ENCODE data around the gene CTU2. TPM values are rescaled to one million over a fixed set of nuclear protein-coding genes. Genes with fewer than 3 reads are reported as not detected.

Gene CTU2
- total and polyA plus RNA-seq, 2 donors from 2014 or later = 11.1 to 18.8 TPM

DNA sequence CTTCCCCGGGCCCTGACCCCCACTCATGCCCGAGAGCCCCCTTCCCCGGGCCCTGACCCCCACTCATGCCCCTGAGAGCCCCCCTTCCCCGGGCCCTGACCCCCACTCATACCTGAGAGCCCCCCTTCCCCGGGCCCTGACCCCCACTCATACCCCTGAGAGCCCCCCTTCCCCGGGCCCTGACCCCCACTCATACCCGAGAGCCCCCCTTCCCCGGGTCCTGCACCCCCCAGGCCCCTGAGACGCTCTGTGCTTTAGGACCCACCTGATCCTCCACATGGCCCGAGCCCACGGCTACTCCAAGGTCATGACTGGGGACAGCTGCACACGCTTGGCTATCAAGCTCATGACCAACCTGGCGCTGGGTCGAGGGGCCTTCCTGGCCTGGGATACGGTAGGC is 6.8 kb downstream of the CTU2 start:
- no peak for DNase-seq
- Histone ChIP-seq H3K27me3 (ENCODE audit: control insufficient read depth, insufficient read depth, low read length) (no peaks in the 10 kb centered on the region), H3K4me1 (ENCODE audit: control insufficient read depth in 2 of 3, insufficient read depth in 2 of 3, low read depth in 1 of 3, low read length in 3 of 3) (peaks cover 0 to 4% (median 0%) of the 10 kb centered on the region in 3 donors), H3K27ac (ENCODE audit: low read depth in 2 of 2, low read length in 2 of 2) (no peak overlapping the region), H3K4me3 (ENCODE audit: low read length in 3 of 3) (no peak overlapping the region), H3K9me3 (ENCODE audit: control insufficient read depth in 2 of 3, insufficient read depth in 1 of 3, low read length in 3 of 3) (no peaks in the 10 kb centered on the region), H3K36me3 (ENCODE audit: control insufficient read depth in 2 of 3, insufficient read depth in 3 of 3, low read length in 3 of 3) (peaks cover 0 to 12% (median 6%) of the 10 kb centered on the region in 3 donors), H3K9ac (ENCODE audit: low read length in 3 of 3) (no peak overlapping the region)
- TF ChIP-seq, protein P1, sequence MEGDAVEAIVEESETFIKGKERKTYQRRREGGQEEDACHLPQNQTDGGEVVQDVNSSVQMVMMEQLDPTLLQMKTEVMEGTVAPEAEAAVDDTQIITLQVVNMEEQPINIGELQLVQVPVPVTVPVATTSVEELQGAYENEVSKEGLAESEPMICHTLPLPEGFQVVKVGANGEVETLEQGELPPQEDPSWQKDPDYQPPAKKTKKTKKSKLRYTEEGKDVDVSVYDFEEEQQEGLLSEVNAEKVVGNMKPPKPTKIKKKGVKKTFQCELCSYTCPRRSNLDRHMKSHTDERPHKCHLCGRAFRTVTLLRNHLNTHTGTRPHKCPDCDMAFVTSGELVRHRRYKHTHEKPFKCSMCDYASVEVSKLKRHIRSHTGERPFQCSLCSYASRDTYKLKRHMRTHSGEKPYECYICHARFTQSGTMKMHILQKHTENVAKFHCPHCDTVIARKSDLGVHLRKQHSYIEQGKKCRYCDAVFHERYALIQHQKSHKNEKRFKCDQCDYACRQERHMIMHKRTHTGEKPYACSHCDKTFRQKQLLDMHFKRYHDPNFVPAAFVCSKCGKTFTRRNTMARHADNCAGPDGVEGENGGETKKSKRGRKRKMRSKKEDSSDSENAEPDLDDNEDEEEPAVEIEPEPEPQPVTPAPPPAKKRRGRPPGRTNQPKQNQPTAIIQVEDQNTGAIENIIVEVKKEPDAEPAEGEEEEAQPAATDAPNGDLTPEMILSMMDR (IDR thresholded peaks at IDR 0.05; ENCODE audit: borderline replicate concordance, extremely low read depth, insufficient read depth) = no peak
- intact Hi-C loops (cut with DNase I) = no loop called here
- FAIRE-seq = no peak

DNA sequence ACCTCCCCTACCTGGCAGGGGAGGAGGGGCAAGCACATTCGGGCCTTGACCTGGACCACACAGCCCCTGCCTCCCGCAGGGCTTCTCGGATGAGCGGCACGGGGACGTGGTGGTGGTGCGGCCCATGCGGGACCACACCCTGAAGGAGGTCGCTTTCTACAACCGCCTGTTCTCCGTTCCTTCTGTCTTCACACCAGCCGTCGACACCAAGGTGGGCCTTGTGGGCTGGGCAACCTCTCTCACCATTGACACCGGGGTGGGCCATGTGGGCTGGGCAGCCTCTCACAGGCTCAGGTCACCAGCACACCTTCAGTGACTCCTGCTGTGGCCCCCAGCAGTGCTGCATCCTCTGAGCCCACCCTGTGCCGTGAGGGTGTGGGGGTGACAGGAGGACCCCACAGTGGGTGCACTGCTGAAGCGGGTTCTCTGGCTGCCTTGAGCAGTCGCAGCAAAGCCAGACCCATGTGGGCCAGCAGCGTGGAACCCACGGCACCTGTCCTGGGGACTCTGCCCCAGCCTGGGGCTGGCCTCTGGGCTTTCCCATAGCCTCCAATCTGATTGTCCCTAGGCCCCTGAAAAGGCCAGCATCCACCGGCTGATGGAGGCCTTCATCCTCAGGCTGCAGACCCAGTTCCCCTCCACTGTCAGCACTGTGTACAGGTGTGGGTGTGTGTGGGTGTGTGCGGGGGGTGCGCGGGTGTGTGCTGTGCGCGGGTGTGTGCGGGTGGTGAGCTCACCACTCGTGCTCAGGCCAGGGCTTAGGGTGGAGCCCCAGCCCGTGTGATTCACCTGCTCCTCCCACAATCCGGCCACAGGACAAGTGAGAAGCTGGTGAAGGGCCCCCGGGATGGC is 7.5 kb downstream of the CTU2 start:
- H3K36me3 ChIP-seq (ENCODE audit: control insufficient read depth in 2 of 3, insufficient read depth in 3 of 3, low read length in 3 of 3) = peaks cover 0 to 14% (median 8%) of the 10 kb centered on the region in 3 donors
- FAIRE-seq = no peak
- intact Hi-C loops (cut with DNase I) = no loop called here

DNA sequence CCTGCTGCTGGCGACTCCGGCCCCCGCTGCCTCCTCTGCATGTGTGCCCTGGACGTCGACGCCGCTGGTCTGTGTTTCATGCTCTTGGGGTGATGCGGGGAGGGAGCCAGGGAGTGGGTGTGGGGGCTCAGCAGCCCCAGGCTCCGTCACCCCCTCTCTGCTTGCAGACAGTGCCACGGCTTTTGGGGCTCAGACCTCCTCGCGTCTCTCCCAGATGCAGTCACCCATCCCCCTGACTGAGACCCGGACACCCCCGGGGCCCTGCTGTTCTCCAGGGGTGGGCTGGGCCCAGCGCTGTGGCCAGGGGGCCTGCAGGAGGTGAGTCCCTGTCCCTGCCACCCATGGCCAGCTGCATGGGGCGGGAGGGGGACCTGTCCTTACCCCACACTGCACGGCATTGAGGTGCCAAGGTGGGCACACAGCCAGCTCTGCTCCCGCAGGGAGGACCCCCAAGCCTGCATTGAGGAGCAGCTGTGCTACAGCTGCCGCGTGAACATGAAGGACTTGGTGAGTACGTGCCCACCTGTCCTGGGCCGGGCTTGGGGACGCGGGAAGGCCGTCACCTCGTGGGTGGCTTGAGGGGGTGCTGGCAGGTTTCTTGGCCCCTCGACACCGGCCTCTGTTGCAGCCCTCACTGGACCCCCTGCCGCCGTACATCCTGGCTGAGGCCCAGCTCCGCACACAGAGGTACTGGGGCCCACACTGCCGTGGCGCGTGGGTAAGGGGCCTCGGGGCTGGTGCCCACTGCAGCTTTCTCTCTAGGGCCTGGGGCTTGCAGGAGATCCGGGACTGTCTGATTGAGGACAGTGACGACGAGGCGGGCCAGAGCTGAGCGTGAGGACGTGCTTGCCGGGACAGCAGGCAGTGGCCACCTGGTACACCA is 8.4 kb downstream of the CTU2 start:
- DNase-seq (no peak), FAIRE-seq (no peak)
- intact Hi-C loops (cut with DNase I) = no loop called here
- TF ChIP-seq, protein P1 (IDR thresholded peaks at IDR 0.05; ENCODE audit: borderline replicate concordance, extremely low read depth, insufficient read depth) = no peak
- Histone ChIP-seq H3K36me3 (ENCODE audit: control insufficient read depth in 2 of 3, insufficient read depth in 3 of 3, low read length in 3 of 3) (peaks cover 0 to 20% (median 10%) of the 10 kb centered on the region in 3 donors), H3K9me3 (ENCODE audit: control insufficient read depth in 2 of 3, insufficient read depth in 1 of 3, low read length in 3 of 3) (no peaks in the 10 kb centered on the region), H3K27me3 (ENCODE audit: control insufficient read depth, insufficient read depth, low read length) (no peaks in the 10 kb centered on the region), H3K27ac (ENCODE audit: low read depth in 2 of 2, low read length in 2 of 2) (no peak overlapping the region), H3K4me1 (ENCODE audit: control insufficient read depth in 2 of 3, insufficient read depth in 2 of 3, low read depth in 1 of 3, low read length in 3 of 3) (peaks cover 0 to 4% (median 0%) of the 10 kb centered on the region in 3 donors), H3K4me3 (ENCODE audit: low read length in 3 of 3) (no peak overlapping the region), H3K9ac (ENCODE audit: low read length in 3 of 3) (no peak overlapping the region)

More for the DNA sequence above, 7.5 kb downstream of the CTU2 start:
- TF ChIP-seq, protein P1 (IDR thresholded peaks at IDR 0.05; ENCODE audit: borderline replicate concordance, extremely low read depth, insufficient read depth) = no peak
- no peak overlapping the region for H3K27ac ChIP-seq (ENCODE audit: low read depth in 2 of 2, low read length in 2 of 2)
- H3K9me3 ChIP-seq (ENCODE audit: control insufficient read depth in 2 of 3, insufficient read depth in 1 of 3, low read length in 3 of 3) = no peaks in the 10 kb centered on the region
- H3K4me1 ChIP-seq (ENCODE audit: control insufficient read depth in 2 of 3, insufficient read depth in 2 of 3, low read depth in 1 of 3, low read length in 3 of 3) = peaks cover 0 to 4% (median 0%) of the 10 kb centered on the region in 3 donors
- no peak overlapping the region for H3K4me3 ChIP-seq (ENCODE audit: low read length in 3 of 3)
- H3K9ac ChIP-seq (ENCODE audit: low read length in 3 of 3) = no peak overlapping the region
- H3K27me3 ChIP-seq (ENCODE audit: control insufficient read depth, insufficient read depth, low read length) = no peaks in the 10 kb centered on the region
- DNase-seq = no peak

Measured in kidney (tissue), 14 donors.